ENCODE measurements around the gene CNDP2.

CNDP2 gene

DNA sequence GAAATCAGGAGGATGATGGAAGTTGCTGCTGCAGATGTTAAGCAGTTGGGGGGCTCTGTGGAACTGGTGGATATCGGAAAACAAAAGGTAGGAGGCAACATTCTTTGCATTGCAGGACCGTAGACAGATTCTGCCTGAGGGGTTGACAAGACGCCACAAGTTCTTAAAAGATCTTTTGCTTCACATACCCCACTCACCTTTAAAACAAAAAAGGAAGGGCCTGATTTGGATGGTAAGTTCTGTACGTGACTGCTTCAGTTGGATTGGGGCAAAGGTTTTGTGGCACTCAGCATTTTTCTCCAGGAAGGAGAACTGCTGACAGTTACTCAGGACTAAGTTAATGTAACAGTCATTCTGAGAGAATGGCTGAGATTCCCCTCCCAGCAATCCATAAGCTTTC is 5.2 kb downstream of the CNDP2 start:
- DNase-seq = no peak

DNA sequence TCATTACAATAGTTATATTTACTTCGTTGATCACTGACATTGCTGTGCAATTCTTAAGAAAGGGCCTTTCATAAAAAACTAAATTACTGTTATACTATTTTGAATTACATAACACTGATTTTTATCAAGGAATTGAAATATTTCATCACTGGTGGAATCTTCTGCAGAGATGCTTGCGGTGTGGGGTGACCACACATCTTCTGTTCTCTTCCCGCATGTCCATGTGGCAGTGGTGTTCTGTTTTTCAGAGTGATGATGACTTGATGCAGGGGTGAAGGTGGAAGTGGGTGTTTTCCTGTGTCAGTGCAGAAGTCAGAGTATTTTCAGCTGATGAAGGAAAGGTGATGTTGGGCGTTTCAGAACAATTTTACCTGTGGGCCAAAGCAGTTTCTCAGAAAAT is 7.0 kb downstream of the CNDP2 start:
- no peak for DNase-seq

DNA sequence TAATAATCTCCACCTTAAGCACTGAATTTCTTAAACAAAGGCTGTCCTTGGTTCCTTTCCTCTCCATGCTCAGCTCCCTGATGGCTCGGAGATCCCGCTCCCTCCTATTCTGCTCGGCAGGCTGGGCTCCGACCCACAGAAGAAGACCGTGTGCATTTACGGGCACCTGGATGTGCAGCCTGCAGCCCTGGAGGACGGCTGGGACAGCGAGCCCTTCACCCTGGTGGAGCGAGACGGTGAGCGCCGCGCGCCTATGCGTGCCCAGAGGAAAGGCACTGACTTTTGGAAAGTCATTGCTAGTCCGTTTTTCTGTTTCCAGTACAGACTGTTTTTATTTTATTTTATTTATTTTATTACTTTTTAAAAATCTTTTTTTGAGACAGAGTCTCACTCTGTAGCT is 9.6 kb downstream of the CNDP2 start:
- DNase-seq = no peak

DNA sequence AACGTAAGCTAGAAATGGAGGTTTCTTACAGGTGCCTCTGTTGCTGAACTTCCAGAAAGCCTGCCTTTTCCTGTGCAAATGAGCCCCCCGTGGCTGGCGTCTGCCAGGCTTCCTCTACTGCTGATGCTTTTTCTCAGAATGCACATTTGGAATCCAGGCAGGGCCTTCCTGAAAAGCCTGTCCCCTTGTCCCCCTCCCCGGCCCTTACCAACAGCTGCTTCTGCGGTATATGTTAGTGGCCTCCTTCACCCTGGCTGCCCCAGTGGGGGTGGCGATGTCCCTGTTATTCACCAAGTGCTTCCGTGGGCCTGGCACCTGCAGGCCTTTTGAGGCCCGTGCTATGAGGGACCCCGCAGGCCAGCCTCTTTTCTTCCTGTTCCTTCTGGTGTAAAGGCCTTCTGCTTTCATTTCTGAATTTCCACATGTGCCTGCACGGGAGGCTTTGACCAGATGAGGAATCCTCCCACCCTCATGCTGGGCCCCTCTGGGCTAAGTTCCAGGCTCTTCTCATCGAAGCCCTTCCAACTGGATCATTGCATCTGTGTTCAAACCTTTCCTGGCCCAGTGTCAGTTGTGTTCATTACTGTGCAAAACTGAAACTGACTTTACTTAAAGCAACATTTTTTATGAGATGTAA is 10.4 kb downstream of the CNDP2 start:
- DNase-seq = no peak

DNA sequence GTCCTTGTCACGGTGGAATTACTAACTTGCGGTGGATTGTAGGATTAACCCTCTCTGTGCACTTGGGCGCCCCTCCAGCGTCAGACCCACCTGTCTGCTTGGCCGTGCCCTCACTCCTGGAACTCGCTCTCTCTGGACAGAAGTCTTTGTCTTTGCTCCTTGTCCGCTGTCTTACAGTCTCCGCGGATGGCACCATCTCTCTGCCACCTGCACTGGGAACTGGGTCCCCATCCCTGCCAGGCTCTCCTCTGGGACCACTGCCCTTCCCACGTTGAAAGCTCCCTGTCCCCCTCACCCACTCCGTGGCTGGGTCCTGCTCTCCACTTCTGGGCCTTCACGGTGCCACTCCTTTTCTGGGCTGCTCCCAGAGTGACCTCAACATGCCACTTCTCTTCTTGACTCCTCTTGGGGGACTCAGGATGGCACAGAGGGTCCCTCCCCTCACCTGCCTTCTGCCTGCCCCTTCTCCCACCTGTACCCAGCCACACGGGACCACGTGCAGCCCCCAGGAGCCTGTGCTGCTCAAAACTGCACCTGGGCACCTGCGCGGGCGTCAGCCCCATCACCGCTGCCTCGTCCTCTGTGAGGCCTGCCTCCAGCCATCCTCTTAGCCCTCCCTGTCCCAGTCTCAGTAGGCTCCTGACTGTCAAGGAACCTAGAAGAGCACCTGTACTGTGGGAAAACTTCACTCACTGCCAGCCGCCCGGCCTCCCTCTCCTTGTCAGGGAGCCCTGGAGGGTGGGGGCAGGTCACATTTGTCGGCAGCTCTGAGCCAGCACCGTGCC is 11.1 kb downstream of the CNDP2 start:
- DNase-seq = no peak

DNA sequence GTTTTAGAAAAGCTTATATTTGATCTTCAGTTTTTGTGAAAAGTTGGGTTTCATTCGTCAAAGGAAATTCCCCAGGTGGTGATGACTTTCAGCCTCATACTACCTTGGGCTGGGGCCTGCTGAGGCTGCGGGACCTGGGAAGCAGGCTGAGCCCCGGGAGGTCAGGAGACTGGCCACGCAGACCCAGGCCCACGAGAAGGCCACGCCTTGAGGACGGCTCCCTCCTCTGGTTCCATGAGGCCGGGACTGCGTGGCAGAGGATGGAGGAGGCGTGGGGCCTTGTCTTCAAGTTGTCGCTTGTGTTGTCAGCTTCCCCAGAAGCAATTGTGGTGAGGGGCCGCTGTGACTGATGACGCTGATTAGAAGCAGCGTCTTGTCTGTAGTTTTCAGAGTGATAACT is 11.8 kb downstream of the CNDP2 start:
- DNase-seq = no peak

DNA sequence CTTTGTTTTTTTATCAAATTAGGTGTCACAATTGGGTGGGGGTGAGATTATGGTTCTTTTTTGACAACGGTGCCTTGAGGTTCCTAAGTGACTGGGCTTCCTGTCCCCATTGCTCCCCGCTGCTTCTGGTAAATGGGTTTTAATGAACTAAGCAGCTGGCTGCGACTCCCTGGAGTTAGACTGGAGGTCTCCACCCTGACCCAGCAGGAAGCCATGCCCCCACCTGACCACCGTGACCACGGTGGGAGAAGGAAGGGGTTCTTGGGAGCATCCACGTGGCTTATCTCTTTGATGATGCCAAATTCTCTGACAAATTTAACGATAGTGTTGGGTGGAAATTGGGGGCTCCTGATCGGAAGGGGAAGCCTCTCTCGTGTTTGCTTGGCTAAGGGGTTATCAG is 12.2 kb downstream of the CNDP2 start:
- no peak for DNase-seq

DNA sequence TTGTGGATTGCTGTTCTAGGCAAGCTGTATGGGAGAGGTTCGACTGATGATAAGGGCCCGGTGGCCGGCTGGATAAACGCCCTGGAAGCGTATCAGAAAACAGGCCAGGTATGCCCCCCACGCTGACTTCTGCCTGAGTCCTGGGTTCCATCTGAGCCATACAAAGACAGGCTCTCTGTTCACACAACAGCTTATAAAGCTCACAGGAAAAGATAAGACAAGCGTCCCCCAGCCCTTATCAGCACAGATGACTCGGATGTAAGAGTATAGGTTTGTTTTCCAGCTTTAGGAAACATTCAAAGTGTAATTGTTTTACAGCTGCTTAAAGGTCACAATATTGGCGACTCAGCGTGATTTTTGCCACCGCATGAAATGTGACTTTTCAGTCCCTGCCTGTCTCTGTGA is 12.7 kb downstream of the CNDP2 start:
- DNase-seq = no peak

DNA sequence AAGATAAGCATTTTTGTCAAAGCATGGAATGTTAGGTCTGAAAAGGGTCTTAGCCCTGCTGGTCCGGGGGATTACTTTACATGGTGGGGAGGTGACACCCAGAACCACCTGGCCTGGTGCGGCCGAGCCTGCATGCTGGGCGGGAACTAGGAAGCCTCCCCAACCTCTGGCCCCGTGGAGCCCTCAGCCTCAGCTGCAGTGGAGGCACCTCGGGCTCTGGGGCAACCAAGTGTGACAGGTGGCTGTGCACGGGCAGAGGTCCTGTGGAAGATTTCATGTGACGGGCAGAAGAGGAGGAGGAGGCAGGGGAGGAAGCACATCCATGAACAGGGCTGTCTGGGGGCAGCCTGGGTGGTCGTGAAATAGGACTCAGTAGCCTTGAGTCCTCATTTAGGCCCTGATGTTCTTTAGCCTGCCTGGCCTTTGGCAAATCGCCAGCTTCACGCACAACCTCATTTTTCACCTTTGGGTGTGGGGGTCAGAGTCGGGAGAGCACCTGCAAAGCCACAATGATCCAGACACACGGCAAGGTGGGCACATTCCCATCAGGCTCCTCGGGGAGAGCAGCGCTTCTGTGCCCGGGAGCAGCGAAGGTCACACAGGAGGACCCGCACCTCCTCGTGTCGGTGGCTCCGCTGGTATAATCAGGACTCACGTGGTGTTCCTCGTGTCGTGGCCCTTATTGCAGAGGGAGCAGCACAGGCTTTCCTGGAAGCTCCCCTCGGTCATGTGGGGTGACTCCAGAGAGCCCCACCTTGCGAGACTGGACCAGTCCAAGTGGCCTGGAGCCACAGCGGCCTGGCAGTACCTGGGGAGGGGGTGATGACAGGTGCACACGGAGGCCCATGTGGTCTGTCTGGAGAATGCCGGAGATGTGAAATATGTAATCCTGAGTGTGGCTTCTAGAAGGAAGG is 13.9 kb downstream of the CNDP2 start:
- no peak for DNase-seq

DNA sequence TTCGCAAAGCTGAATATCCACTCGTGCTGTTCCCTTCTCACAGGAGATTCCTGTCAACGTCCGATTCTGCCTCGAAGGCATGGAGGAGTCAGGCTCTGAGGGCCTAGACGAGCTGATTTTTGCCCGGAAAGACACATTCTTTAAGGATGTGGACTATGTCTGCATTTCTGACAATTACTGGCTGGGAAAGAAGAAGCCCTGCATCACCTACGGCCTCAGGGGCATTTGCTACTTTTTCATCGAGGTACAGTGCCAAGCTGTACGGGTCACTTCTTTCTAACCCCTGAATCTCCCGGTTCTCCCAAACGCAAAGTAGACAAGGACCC is 14.6 kb downstream of the CNDP2 start:
- no peak for DNase-seq

DNA sequence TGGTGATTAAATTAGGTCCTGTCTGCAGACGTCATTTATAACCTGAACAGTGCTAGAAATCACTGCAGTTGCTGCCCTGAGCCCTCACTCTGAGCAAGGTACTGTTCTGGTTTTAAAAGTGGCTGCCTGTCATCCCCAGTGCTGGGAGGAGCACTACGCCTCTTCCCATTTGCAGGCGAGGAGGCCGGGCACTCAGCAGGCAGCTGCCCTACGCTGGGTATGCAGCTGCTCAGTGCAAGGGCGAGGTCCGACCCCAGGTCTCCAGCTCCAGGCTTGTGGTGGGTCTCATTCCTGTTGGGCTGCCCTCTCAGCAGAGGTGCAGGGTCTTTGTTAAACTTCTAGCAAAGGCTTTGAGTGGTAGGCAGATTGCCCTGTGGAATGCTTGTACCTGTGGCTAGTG is 15.7 kb downstream of the CNDP2 start:
- DNase-seq = no peak

DNA sequence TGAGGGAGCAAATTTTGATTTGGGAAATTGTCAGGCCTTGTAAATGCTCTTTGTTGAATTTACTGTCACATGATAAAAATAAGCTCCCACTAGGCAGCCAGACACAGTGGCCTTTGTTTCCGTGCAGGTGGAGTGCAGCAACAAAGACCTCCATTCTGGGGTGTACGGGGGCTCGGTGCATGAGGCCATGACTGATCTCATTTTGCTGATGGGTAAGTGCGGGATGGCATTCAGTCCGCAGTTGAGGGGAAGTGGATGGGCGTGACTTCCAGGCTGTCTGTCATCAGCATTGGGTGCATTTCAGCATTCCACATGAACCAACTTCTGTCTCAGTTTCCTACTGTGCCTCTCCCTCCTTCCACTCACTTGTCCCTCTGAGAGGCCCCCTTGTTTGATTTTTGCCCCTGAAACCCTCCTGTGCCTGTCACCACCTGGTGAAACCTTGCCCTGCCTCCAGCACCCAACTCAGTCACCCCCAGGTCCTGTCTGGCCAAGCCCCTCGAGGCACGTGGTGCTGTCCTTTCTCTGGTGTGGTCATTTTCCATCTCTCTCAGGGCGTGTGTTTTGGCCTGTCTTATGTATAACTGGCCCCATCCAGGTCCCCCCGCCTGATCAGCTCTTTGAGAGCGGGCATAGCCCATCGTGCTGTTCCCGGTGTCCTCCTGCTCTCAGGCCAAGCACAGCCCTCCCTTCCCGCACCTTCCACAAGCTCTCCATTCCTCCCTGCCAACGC is 16.3 kb downstream of the CNDP2 start:
- DNase-seq = no peak

DNA sequence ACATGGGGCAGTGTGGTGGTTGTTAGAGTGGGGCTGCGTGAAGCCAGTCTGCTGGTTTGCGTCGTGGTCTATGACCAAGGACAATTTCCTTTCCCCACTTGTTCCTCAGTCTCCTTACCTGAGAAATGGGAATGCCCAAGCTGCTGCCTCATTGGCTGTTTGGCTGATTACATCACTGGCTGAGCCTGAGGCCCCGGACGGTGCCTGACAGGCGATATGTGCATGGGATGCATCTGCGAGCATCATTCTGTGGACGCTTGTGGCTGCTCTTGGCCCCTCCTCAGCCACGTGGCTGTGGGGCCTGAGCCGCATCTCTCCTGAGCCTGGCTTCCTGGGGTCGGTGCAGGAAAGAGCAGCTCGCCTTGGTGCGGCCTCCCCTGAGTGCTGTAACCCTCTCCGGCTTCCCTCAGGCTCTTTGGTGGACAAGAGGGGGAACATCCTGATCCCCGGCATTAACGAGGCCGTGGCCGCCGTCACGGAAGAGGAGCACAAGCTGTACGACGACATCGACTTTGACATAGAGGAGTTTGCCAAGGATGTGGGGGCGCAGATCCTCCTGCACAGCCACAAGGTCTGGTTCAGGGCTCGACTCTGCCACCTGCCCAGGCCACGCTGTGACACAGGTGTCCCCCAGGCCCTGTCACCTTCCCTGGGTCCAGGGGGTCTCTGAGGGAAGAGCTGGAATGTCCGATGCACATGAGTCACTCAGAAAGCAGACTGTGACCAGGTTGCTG is 17.2 kb downstream of the CNDP2 start:
- no peak for DNase-seq

DNA sequence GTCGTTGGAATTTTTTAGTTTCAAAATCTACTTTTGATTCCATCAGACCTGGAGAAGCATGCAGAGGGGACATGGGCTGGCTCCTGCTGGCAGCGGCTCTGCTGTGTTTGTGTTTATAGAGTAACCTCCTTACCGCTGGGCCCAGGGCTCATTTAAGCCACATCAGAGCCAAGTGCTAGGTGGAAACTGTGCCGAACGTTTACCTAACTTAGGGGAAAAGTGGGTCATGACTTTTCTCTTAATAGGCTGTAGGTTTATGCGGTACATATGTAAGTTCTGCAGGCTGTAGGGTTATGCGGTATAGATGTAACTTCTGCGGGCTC is 17.7 kb downstream of the CNDP2 start:
- DNase-seq = no peak

DNA sequence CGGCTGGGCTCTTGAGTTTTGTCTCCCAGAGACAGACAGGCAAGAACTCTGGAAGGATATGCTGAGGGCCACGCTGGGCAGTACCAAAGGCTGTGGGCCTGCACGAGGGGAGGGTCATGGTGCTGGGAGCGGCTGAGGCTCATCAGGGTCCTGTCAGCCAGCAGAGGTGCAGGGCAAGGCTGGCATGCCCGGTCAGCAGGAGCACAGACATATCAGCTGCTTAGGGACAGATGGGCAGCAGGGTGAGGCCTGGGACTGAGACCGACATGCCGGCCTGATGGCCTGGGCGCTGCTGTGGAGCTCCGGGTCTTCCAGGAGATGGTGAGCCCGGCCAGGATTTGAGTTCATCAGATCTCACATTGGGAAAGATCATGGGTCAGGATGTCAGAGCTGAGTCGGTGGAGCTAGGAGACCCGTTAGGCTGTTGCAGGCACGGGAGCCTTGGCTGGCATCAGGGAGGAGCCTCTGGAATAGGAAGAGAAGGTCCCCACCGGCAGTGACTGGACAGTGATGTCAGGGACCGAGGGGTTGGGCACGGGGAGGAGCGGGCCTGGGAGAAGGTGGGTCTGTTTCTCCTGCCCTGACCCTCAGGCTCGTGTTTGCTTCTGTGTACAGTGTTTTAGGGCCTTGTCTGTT is 18.8 kb downstream of the CNDP2 start:
- DNase-seq = no peak

DNA sequence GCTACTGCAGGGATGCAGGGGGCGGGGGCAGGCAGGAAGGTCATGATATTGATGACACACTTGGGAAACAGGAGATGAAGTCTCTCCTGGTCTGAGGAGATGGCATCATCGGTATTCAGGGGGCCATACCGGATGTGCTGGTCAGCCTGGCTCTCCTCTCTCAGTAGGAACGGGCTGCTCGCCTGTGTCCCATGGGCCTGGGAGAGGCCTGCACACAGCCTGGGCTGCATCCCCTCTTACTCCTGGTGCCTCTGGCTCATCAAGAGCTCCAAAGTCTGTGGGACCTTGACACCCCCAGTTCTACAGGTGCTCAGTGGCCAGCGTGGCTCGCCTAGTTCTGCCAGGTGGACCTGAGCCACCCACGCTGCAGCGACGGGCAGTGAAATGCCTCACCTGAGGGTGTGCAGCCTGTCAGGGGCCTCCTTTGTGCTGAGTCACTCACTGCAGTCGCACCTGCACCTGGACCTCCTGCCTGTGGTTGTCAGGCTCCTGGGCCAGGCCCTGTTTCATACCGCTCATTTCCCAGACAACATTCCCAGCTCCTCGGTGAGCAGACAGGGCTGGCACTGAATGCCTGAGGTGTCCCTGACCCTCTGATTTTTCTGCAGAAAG is 19.6 kb downstream of the CNDP2 start:
- no peak for DNase-seq

DNA sequence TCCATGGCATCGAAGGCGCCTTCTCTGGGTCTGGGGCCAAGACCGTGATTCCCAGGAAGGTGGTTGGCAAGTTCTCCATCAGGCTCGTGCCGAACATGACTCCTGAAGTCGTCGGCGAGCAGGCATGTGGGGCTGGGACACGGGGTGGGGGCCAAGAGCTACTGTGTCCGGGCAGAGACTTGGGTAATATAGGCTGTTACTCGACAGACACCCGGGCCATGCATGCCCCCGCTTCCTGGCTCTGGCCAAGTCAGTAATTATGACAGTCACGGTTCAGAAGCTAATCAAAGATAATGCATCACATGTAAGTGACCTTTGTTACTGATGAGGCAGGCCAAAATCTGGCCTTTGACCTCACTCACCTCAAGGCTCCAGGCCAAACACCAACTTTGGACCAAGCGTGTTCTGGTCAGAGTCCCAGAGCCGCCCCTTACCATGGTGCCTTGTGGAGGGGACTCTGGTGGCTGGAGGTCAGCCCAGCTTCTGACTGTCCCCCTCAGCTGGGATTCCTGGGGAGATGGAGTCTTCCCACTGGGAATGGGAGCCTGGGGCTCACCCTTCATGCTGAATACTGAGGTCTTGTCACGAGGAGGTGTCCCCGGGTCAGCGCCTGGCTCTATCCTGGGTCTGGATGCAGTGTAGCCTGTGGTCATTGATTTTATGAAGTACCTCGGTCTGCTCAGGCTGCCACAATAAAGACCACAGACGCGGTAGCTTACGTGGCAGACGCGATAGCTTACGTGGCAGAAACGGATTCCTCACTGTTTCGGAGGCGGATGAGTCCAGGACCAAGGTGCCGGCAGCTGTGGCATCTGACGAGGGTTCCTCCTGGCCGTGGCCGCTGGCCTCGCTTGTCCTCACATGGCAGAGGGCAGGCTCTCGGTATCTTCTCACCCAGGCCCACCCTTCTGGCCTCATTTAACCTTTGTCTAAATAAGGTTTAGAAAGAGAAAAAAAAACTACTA is 20.4 kb downstream of the CNDP2 start:
- no peak for DNase-seq

DNA sequence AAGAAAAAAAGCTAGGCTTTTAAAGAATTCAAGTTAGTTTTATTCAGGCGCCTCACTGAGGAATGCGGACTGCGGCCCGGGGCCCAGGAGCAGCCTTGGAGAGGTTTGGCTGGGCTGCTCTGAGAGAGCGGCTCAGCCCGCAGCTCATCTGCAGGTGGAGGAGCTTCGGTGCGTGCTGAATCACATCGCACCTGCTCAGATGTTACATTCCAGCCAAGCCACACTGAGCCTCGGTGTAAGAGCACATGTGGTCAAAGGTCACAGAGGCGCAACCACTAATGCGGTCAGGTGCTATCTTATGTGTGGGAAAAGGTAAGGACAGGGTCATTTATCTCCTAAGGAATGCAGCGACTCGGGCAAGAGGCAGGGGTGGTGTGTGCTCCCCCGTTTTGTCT is 21.1 kb downstream of the CNDP2 start:
- DNase-seq = no peak

DNA sequence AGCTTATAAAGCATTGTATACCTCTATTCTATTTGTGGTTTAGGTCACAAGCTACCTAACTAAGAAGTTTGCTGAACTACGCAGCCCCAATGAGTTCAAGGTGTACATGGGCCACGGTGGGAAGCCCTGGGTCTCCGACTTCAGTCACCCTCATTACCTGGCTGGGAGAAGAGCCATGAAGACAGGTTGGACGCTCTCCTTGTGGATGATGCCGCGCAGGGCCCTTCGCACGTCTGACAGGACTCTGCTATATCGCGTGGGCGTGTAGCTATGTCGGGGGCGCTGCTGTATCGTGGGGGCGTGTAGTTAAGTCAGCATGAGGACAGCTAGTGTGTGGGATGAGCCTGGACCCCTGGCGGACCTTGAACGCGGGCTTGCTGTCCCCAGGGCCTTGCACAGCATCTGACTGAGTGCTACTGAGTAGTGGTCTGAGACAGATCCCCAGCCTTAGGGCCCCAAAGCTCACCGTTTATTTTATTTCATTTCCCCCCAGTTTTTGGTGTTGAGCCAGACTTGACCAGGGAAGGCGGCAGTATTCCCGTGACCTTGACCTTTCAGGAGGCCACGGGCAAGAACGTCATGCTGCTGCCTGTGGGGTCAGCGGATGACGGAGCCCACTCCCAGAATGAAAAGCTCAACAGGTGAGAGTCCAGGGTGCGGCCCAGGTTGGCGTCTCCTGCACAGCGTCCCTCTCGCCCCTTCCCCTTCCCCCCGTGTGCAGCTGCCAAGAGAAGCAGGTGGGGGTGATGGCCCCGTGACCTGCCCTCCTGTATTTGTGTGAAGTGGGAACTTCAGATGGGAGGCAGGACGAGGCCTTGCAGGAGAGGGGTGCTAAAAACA is 22.5 kb downstream of the CNDP2 start:
- no peak for DNase-seq

All from NCI-H748 treated with DMSO at 0.1 percent for 48 hours (cell line).